ENCODE measurements around the gene WDR72.

WDR72 gene

DNA sequence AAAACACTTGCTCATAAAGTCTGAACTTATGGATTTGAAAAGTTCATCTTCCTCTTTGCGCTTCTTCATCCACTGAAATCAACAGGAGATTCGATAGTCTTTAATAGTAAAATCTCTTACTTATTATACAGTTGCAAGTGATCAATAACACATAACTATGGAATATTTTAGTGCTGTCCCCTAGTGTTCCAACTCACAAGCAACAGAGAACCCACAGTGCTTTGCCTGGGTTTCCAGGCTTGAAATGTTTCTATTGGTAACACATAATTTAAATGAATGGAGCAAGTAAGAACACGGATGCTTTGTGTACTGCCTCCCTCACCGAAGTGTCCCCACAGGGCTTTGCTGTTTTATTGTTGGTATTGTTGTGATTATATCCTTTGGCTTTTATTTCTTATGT, 93.5 kb downstream of the WDR72 start:
- TF ChIP-seq CTCF (IDR thresholded peaks at IDR 0.05; ENCODE audit: extremely low read depth, missing control alignments), result no peak
- DNase-seq (ENCODE audit: low spot score), result no peak

GRCh38 chr15:53658827-53659555, 100.5 kb downstream of the WDR72 start:
- no peak for TF ChIP-seq CTCF (IDR thresholded peaks at IDR 0.05; ENCODE audit: extremely low read depth, missing control alignments)
- DNase-seq (ENCODE audit: low spot score), result no peak

DNA sequence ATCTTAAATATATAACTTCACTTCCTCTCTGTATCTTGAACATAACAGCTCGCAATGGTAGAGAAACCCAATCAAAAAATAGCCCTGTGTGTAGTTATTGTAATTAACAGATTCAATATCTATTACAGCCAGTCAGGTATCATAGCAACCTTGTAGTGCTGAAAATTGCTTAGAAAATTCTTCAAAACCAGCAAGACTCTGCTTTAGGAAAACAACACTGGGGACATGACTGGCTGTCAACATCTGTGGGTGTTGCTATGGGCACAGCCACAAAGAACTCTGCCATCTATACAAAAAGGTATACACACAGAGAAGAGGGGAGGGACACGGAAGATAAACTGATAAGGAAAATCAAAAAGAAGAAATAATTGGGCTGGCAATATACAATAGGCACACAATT, 101.2 kb downstream of the WDR72 start:
- DNase-seq (ENCODE audit: low spot score), result no peak

GRCh38 chr15:53648934-53649333, 110.5 kb downstream of the WDR72 start:
- TF ChIP-seq CTCF (IDR thresholded peaks at IDR 0.05; ENCODE audit: extremely low read depth, missing control alignments), result no peak
- DNase-seq (ENCODE audit: low spot score), result no peak

More for the DNA sequence above, 101.2 kb downstream of the WDR72 start:
- no peak for TF ChIP-seq CTCF (IDR thresholded peaks at IDR 0.05; ENCODE audit: extremely low read depth, missing control alignments)

DNA sequence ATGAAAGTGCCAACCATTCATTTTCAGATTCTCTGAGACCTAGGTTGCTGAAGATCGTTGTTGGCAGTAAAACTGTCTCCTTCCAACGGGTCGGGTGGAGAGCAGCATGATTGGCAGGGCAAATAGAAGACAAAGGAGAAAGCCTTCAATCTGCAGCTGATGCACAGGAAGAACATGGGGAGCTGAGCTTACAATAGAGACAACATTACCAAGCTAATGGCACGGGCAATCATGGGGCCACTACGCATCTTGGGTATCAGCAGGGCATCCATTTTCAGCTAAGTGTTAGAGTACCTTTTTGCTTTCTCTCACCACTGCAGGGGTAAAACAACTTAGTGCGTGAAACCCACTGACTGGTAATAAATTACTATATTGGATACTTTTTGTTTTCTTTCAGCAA, 114.8 kb downstream of the WDR72 start:
- TF ChIP-seq CTCF (IDR thresholded peaks at IDR 0.05; ENCODE audit: extremely low read depth, missing control alignments), result no peak
- DNase-seq (ENCODE audit: low spot score), result no peak

GRCh38 chr15:53634517-53635106, 124.9 kb downstream of the WDR72 start:
- DNase-seq (ENCODE audit: low spot score), result no peak
- TF ChIP-seq CTCF (IDR thresholded peaks at IDR 0.05; ENCODE audit: extremely low read depth, missing control alignments), result no peak

- DNase-seq (ENCODE audit: low spot score), result no peak
- no peak for TF ChIP-seq CTCF (IDR thresholded peaks at IDR 0.05; ENCODE audit: extremely low read depth, missing control alignments)
These were observed 132.2 kb downstream of the WDR72 start for GRCh38 chr15:53627279-53627678.

All from GM20000 (cell line).